ENCODE results near the gene HEXIM1.

Gene HEXIM1

DNA sequence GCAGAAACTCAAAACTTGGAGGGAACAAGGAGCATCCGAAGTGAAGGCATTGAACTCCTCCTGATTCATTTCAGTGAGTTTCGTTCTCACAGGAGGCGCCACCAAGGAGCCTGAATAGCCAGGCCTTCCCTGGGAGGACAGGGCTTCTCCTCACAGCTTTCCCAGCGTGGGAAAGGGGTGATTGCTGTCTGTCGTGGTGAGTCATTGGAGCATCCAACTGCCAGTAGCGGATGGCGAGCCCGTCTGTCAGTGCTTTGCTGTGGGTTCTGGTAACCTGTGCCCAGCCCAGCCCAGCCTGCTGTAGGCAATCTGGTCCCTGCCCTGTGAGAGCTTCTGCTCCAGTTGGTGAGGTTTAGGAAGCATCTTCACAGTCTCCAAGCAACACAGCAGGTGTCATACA, 44.2 kb upstream of the HEXIM1 start:
- TF ChIP-seq, protein P1, sequence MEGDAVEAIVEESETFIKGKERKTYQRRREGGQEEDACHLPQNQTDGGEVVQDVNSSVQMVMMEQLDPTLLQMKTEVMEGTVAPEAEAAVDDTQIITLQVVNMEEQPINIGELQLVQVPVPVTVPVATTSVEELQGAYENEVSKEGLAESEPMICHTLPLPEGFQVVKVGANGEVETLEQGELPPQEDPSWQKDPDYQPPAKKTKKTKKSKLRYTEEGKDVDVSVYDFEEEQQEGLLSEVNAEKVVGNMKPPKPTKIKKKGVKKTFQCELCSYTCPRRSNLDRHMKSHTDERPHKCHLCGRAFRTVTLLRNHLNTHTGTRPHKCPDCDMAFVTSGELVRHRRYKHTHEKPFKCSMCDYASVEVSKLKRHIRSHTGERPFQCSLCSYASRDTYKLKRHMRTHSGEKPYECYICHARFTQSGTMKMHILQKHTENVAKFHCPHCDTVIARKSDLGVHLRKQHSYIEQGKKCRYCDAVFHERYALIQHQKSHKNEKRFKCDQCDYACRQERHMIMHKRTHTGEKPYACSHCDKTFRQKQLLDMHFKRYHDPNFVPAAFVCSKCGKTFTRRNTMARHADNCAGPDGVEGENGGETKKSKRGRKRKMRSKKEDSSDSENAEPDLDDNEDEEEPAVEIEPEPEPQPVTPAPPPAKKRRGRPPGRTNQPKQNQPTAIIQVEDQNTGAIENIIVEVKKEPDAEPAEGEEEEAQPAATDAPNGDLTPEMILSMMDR (conservative IDR thresholded peaks at IDR 0.05): no peak
- H3K27ac ChIP-seq: no peak overlapping the region

DNA sequence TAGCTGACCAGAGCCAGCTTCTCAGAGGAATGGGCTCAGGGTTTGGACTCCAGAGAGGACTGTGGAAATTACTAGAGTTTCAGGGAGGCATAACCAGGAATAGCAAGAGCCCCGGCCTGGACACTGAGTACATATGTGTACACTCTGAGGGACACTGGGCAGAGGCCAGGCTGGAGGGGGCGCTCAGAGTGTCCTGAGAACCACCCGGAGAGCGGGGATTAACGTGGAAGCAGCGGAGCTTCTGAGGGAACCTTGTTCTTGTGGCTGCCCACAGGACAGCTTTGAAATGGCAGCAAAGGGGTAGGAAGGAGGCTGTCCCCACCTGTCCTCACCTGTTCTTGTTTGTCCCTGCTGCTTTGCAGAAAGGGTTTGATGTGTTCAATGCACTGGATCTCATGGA, 43.8 kb upstream of the HEXIM1 start:
- TF ChIP-seq, protein P1 (conservative IDR thresholded peaks at IDR 0.05): no peak
- H3K27ac ChIP-seq: no peak overlapping the region

DNA sequence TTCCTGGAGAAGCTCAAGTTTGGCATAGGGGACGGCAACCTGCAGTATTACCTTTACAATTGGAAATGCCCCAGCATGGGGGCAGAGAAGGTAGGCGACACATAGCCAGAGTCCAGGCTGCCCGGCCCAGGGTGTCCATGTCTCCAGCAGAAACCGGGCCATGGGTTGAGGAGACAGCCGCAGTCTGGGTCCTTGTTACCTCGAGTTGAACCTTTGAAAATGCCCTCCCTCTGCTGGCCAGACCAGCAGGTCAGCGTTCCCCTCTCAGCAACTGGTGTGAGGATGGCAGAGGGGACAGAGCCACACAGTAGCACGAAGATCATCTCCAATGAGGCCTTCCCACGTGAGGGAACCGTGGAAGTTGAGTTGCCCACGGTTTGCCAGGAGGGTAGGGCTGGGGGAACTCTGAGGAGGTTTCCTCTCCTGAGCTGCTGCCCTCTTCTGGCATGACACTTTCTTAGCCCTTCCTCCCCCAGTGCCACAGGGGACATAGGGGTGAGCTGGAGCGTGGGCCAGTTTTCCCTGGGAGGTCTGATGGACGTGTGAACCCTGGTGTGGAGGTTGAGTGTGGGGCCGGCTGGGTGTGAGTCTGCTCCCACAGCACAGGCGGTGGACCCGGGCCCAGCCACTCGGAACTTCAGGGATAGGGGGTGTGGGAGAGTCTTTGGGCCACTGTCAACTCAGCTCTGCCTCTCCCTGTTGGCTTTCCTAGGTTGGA, 43.2 kb upstream of the HEXIM1 start:
- H3K27ac ChIP-seq: no peak overlapping the region
- TF ChIP-seq, protein P1 (conservative IDR thresholded peaks at IDR 0.05): 0 out of 2 replicates have a peak, but pooled peaks have one; percentile 5

DNA sequence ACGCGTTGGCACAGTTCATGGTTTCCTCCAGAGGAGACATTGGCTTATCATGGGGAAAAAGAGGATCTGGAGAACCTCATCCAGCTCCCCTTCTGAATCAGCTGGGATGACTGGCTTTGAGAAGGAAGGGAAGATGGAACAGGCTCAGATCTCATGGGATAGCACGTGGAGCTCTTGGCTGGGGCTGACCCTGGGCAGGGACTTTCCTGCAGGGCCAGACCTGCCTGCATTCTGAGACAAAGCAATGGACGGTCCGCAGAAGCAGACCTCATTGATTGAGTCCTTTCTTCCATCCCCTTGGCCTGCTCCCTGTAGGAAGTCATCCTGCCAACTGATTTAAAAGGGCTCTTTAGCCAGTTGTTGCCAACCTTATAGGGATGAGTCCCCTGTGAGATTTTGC, 42.2 kb upstream of the HEXIM1 start:
- TF ChIP-seq, protein P1 (conservative IDR thresholded peaks at IDR 0.05): no peak
- no peak overlapping the region for H3K27ac ChIP-seq

DNA sequence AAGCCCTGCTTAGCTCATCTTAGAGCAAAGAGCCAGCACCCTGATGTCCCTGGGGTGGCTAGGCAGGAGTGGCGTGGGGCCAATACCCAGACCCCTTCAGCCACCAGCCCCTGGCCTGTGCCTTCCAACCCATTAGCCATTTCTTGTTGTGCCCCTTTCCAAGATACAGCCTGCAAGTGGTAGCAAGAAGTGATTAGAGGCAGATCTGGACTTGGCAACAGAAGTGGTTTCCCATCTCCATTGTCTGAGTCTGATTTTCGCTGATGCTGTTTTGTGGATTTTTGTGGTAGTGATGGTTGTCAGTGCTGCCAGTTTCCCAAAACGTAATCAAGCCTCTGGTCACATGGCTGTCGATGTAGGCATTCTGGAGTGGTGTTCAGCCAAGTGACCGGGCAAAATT, 41.7 kb upstream of the HEXIM1 start:
- no peak overlapping the region for H3K27ac ChIP-seq
- TF ChIP-seq, protein P1 (conservative IDR thresholded peaks at IDR 0.05): no peak

DNA sequence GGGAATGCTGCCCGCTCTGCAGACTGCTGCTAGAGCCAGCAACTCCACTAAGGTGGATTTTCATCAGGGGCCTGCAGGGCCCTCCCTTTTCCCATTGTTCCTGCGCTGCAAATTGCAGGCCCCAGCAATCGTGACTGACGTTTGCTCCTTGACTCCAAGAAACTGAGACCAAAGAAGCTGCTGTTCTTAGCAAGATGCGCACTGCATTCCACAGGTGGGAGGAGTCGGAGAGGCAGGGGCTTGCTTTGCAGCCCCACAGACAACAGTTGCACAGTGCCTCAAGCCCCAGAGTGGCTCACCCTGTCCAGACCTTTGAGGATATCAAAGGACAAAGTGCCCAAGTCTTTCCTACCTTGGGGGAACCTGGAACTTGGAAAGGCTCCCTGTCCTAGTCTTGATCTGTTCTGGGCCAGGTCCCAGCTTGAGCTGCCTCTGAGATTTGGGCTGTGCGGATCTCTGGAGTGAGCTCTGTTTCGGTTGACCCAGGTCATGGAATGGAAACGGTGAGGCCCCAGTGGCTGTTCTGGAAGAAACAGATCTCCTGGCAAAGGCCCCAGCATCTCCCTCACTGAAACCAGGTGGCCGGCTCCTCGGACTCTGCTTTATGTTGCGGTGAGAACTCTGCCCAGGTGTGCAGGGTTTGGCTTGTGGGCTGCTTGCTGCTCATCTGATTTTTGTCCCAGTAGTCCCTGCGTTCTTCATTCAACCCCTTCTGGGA, 40.8 kb upstream of the HEXIM1 start:
- H3K27ac ChIP-seq: no peak overlapping the region
- TF ChIP-seq, protein P1 (conservative IDR thresholded peaks at IDR 0.05): no peak

DNA sequence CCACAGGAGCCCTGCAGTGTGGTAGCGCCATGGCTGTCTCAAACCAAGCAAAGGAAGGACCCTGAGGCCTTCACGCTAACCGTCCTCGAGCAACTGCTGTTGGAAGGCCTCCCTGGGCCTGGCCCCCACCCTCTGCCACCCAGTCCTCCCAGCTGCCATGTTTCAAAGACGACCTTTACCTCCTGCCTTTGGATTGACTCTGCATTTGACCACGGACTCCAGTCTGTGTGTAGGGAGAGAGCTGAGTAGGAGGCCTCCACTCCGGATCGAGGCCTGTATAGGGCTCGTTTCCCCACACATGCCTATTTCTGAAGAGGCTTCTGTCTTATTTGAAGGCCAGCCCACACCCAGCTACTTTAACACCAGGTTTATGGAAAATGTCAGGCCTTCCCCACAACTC, 40.2 kb upstream of the HEXIM1 start:
- no peak overlapping the region for H3K27ac ChIP-seq
- TF ChIP-seq, protein P1 (conservative IDR thresholded peaks at IDR 0.05): no peak
